Measurements from ENCODE around the gene KIAA0232.

DNA sequence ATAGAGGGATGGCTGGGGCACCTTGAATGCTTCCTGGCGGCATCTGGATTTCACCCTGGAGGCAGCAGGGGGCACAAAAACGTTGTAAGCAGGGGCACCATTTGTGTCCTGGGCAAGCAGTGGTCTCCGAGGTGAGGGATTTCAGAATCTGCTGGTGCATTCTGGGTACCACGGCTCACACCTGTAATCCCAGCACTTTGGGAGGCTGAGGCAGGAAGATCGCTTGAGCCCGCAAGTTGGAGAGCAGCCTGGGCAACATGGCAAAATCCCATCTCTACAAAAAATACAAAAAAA lies 110.3 kb downstream of the KIAA0232 start:
- TF ChIP-seq CTCF (conservative IDR thresholded peaks at IDR 0.05 in 1 of 2, IDR thresholded peaks at IDR 0.05 in 1 of 2; ENCODE audit: extremely low read depth in 1 of 2, insufficient read depth in 1 of 2, low read depth in 1 of 2, low read length in 2 of 2) (no peak), EZH2 (IDR thresholded peaks at IDR 0.05; ENCODE audit: borderline replicate concordance, low read length) (no peak)

Data from mammary epithelial cell (primary cell).